GM23338 (cell line): ENCODE results near the gene SLC39A7. TPM values are rescaled to one million over a fixed set of nuclear protein-coding genes. Genes with fewer than 3 reads are reported as not detected.

Experiments
- ATAC-seq: fragments of 200-7000 bp; cut with Tn5 transposase; 3 replicates; pipeline ENCODE4 v1.9.1; 2020
- DNase-seq: peaks from one replicate; pipeline ENCODE4 v3.0.0-alpha.2; 2015; ENCODE audit warnings: low spot score
- H2AFZ ChIP-seq: fragments of 200-600 bp; sonication (generic); 2 replicates; pipeline ENCODE4 v1.8.0; 2016; ENCODE audit warnings: antibody characterized with exemption, mild to moderate bottlenecking, moderate library complexity
- H3F3A ChIP-seq: fragments of 200-600 bp; sonication (generic); replicated peaks from 2 replicates; pipeline ENCODE4 v1.8.0; 2017; ENCODE audit warnings: antibody characterized with exemption, mixed run types, low read depth
- H3K27ac ChIP-seq: fragments of 200-600 bp; sonication (generic); 2 replicates; pipeline ENCODE4 v1.6.1; 2016; ENCODE audit warnings: low read depth
- H3K27me3 ChIP-seq: fragments of 200-600 bp; sonication (generic); 2 replicates; pipeline ENCODE4 v1.8.0; 2016; ENCODE audit warnings: mild to moderate bottlenecking, mixed run types, moderate library complexity; ENCODE audit not compliant: insufficient read depth
- H3K36me3 ChIP-seq: fragments of 200-600 bp; sonication (generic); 2 replicates; pipeline ENCODE4 v1.8.0; 2016; ENCODE audit warnings: mild to moderate bottlenecking; ENCODE audit not compliant: insufficient read depth
- H3K4me1 ChIP-seq: fragments of 200-600 bp; sonication (generic); 2 replicates; pipeline ENCODE4 v1.8.0; 2016; ENCODE audit warnings: mild to moderate bottlenecking, moderate library complexity; ENCODE audit not compliant: insufficient read depth
- H3K4me2 ChIP-seq: fragments of 200-600 bp; sonication (generic); 2 replicates; pipeline ENCODE4 v1.7.1; 2017; ENCODE audit warnings: mixed run types
- H3K4me3 ChIP-seq: fragments of 200-600 bp; sonication (generic); 2 replicates; pipeline ENCODE4 v1.6.1; 2016; ENCODE audit warnings: mixed run types
- H3K79me2 ChIP-seq: fragments of 200-600 bp; sonication (generic); replicated peaks from 2 replicates; pipeline ENCODE4 v1.8.0; 2017; ENCODE audit warnings: mild to moderate bottlenecking; ENCODE audit not compliant: insufficient read depth
- H3K9me2 ChIP-seq: fragments of 200-600 bp; sonication (generic); 2 replicates; pipeline ENCODE4 v1.8.0; 2017; ENCODE audit not compliant: insufficient read depth
- H4K20me1 ChIP-seq: fragments of 200-600 bp; sonication (generic); replicated peaks from 2 replicates; pipeline ENCODE4 v1.8.0; 2017; ENCODE audit warnings: mild to moderate bottlenecking; ENCODE audit not compliant: insufficient read depth
- H3K27ac Mint-ChIP-seq: 2 replicates; pipeline ENCODE4 v1.8.0; 2020; ENCODE audit warnings: inconsistent platforms, mild to moderate bottlenecking, moderate library complexity, mixed read lengths
- H3K27me3 Mint-ChIP-seq: 3 replicates; pipeline ENCODE4 v1.8.0; 2022; ENCODE audit warnings: low read depth, mild to moderate bottlenecking, moderate library complexity, mixed read lengths, inconsistent platforms; ENCODE audit not compliant: insufficient read depth, poor library complexity
- H3K36me3 Mint-ChIP-seq: 3 replicates; pipeline ENCODE4 v1.8.0; 2021; ENCODE audit warnings: low read depth, mild to moderate bottlenecking, inconsistent platforms, moderate library complexity, mixed read lengths
- H3K4me1 Mint-ChIP-seq: 3 replicates; pipeline ENCODE4 v1.8.0; 2020; ENCODE audit warnings: mild to moderate bottlenecking, inconsistent platforms, mixed read lengths
- H3K4me3 Mint-ChIP-seq: 3 replicates; pipeline ENCODE4 v1.8.0; 2021; ENCODE audit warnings: moderate library complexity, mild to moderate bottlenecking, inconsistent platforms, mixed read lengths
- H3K9me3 Mint-ChIP-seq: 3 replicates; pipeline ENCODE4 v1.8.0; 2020; ENCODE audit warnings: moderate library complexity, mild to moderate bottlenecking, inconsistent platforms, mixed read lengths
- EZH2 ChIP-seq: fragments of 200-600 bp; sonication (generic); IDR thresholded peaks from one replicate; pipeline ENCODE4 v1.8.0; 2017; ENCODE audit warnings: antibody characterized with exemption, mild to moderate bottlenecking, low read depth; ENCODE audit not compliant: unreplicated experiment
- JUNB ChIP-seq: IDR thresholded peaks from one replicate; pipeline ENCODE4 v1.6.1; 2016; ENCODE audit warnings: antibody characterized with exemption; ENCODE audit not compliant: unreplicated experiment
- NANOG ChIP-seq: IDR thresholded peaks from 2 replicates; pipeline ENCODE4 v1.6.1; 2016; ENCODE audit warnings: antibody characterized with exemption, borderline replicate concordance
- STAT1 ChIP-seq: IDR thresholded peaks from one replicate; pipeline ENCODE4 v1.6.1; 2016; ENCODE audit warnings: antibody characterized with exemption; ENCODE audit not compliant: unreplicated experiment
- ZNF114 ChIP-seq: fragments of 250-450 bp; sonication (Bioruptor Pico); IDR thresholded peaks from 2 replicates; pipeline ENCODE4 v1.5.0; 2020; ENCODE audit warnings: mild to moderate bottlenecking, moderate library complexity
- polyA plus RNA-seq: library from polyadenylated mRNA; unstranded; fragments of >200 nt; fragmentation: Nextera tagmentation; extraction: Ambion mirVana; gene quantifications from 2 replicates; pipeline ENCODE4 v1.2.1, GENCODE V29; 2016
- total RNA-seq: library from RNA; depleted of rRNA; stranded (reverse); fragments of >200 nt; shearing (Covaris generic); gene quantifications from 2 replicates; pipeline ENCODE4 v1.2.3, GENCODE V29; 2014
- TF ChIP-seq, protein P1 (sequence below): fragments of 250-450 bp; sonication (Bioruptor Pico); IDR thresholded peaks from 2 replicates; pipeline ENCODE4 v1.5.0; 2020; ENCODE audit warnings: mild to moderate bottlenecking, moderate library complexity
- TF ChIP-seq, protein P2 (sequence below), 2 experiments: fragments of 200-600 bp in 1 of 2; sonication (generic) in 1 of 2; conservative IDR thresholded peaks; 2 replicates each; pipeline versions ENCODE4 v1.5.1 to v1.6.1; 2016 to 2017; ENCODE audit warnings: antibody characterized with exemption in 2 of 2, low read depth in 2 of 2, mild to moderate bottlenecking in 2 of 2, moderate library complexity in 1 of 2

The SLC39A7 gene
- total and polyA plus RNA-seq, 2 experiments from 2014 or later: 9.0 to 75.9 TPM

DNA sequence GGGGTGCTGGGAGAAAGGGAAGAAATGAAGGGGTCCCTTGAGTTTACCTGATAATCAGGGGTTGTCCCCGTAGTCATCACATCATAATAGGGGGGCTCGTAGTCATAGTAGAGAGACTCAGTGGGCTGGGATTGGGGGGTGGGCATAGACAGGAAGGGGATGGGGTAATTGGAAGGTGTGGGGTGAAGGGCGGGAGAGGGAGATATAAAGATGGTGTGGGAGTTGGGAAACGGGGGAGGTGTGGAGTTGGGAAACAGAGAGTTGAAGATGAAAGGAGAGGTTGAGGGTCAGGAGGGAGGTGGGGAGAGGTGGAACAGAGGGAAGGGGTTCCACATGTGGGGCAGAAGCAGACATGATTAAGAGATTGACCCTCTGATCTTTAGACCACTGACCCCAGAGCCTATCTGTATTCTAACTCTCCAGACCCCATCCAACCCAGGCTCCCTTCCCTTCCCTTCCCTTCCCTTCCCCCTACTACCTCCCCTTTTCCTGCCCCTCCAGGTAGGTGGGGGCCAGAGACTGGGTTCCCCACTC is 14.9 kb upstream of the SLC39A7 start:
- H4K20me1 ChIP-seq: no peaks in the 10 kb centered on the region
- Mint-ChIP-seq H3K27ac (no peak overlapping the region), H3K9me3 (no peaks in the 10 kb centered on the region), H3K36me3 (no peaks in the 10 kb centered on the region; the same call in 2 of the 3 replicates), H3K27me3 (peaks cover 13% of the 10 kb centered on the region), H3K4me3 (no peak overlapping the region), H3K4me1 (peaks cover 16% of the 10 kb centered on the region)
- no peak overlapping the region for H2AFZ ChIP-seq
- ATAC-seq (no peak), DNase-seq (no peak)
- no peaks in the 10 kb centered on the region for H3K4me1 ChIP-seq
- H3K27ac ChIP-seq: no peak overlapping the region
- TF ChIP-seq STAT1 (no peak), JUNB (no peak), ZNF114 (CRISPR knock-in tag) (no peak), NANOG (no peak), EZH2 (no peak)
- TF ChIP-seq, protein P1, sequence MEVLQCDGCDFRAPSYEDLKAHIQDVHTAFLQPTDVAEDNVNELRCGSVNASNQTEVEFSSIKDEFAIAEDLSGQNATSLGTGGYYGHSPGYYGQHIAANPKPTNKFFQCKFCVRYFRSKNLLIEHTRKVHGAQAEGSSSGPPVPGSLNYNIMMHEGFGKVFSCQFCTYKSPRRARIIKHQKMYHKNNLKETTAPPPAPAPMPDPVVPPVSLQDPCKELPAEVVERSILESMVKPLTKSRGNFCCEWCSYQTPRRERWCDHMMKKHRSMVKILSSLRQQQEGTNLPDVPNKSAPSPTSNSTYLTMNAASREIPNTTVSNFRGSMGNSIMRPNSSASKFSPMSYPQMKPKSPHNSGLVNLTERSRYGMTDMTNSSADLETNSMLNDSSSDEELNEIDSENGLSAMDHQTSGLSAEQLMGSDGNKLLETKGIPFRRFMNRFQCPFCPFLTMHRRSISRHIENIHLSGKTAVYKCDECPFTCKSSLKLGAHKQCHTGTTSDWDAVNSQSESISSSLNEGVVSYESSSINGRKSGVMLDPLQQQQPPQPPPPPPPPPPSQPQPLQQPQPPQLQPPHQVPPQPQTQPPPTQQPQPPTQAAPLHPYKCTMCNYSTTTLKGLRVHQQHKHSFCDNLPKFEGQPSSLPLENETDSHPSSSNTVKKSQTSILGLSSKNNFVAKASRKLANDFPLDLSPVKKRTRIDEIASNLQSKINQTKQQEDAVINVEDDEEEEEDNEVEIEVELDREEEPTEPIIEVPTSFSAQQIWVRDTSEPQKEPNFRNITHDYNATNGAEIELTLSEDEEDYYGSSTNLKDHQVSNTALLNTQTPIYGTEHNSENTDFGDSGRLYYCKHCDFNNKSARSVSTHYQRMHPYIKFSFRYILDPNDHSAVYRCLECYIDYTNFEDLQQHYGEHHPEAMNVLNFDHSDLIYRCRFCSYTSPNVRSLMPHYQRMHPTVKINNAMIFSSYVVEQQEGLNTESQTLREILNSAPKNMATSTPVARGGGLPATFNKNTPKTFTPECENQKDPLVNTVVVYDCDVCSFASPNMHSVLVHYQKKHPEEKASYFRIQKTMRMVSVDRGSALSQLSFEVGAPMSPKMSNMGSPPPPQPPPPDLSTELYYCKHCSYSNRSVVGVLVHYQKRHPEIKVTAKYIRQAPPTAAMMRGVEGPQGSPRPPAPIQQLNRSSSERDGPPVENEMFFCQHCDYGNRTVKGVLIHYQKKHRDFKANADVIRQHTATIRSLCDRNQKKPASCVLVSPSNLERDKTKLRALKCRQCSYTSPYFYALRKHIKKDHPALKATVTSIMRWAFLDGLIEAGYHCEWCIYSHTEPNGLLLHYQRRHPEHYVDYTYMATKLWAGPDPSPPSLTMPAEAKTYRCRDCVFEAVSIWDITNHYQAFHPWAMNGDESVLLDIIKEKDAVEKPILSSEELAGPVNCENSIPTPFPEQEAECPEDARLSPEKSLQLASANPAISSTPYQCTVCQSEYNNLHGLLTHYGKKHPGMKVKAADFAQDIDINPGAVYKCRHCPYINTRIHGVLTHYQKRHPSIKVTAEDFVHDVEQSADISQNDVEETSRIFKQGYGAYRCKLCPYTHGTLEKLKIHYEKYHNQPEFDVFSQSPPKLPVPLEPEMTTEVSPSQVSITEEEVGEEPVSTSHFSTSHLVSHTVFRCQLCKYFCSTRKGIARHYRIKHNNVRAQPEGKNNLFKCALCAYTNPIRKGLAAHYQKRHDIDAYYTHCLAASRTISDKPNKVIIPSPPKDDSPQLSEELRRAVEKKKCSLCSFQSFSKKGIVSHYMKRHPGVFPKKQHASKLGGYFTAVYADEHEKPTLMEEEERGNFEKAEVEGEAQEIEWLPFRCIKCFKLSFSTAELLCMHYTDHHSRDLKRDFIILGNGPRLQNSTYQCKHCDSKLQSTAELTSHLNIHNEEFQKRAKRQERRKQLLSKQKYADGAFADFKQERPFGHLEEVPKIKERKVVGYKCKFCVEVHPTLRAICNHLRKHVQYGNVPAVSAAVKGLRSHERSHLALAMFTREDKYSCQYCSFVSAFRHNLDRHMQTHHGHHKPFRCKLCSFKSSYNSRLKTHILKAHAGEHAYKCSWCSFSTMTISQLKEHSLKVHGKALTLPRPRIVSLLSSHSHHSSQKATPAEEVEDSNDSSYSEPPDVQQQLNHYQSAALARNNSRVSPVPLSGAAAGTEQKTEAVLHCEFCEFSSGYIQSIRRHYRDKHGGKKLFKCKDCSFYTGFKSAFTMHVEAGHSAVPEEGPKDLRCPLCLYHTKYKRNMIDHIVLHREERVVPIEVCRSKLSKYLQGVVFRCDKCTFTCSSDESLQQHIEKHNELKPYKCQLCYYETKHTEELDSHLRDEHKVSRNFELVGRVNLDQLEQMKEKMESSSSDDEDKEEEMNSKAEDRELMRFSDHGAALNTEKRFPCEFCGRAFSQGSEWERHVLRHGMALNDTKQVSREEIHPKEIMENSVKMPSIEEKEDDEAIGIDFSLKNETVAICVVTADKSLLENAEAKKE (CRISPR knock-in tag): no peak
- TF ChIP-seq, protein P2, sequence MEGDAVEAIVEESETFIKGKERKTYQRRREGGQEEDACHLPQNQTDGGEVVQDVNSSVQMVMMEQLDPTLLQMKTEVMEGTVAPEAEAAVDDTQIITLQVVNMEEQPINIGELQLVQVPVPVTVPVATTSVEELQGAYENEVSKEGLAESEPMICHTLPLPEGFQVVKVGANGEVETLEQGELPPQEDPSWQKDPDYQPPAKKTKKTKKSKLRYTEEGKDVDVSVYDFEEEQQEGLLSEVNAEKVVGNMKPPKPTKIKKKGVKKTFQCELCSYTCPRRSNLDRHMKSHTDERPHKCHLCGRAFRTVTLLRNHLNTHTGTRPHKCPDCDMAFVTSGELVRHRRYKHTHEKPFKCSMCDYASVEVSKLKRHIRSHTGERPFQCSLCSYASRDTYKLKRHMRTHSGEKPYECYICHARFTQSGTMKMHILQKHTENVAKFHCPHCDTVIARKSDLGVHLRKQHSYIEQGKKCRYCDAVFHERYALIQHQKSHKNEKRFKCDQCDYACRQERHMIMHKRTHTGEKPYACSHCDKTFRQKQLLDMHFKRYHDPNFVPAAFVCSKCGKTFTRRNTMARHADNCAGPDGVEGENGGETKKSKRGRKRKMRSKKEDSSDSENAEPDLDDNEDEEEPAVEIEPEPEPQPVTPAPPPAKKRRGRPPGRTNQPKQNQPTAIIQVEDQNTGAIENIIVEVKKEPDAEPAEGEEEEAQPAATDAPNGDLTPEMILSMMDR (conservative IDR thresholded peaks at IDR 0.05; ENCODE audit: low read depth in 2 of 2): no peak
- peaks cover 14% of the 10 kb centered on the region; the same call in 1 of the 2 replicates for H3K9me2 ChIP-seq
- H3F3A ChIP-seq: no peaks in the 10 kb centered on the region
- H3K4me3 ChIP-seq: no peak overlapping the region
- H3K4me2 ChIP-seq: no peak overlapping the region
- peaks cover 5% of the 10 kb centered on the region; the same call in 1 of the 2 replicates for H3K27me3 ChIP-seq
- no peaks in the 10 kb centered on the region for H3K36me3 ChIP-seq
- H3K79me2 ChIP-seq: no peaks in the 10 kb centered on the region
